ENCODE data around the gene UBAP2.
A peak's percentile ranks its signal among the peaks of the same experiment; 100 is the strongest.

The UBAP2 gene

GRCh38 chr9:34089311-34089710 lies 40.6 kb upstream of the UBAP2 start:
- no peak for DNase-seq (ENCODE audit: low spot score)
- ChIA-PET CTCF (no interaction called here), POLR2A (ENCODE audit: low non-redundant PET) (interaction anchor here (0.6 kb wide), 1 partner anchor 127 kb away, joined by 5 read pairs; no protein-coding TSS in a partner anchor)
- H3K27ac ChIP-seq = no peak overlapping the region
- TF ChIP-seq, protein P1, sequence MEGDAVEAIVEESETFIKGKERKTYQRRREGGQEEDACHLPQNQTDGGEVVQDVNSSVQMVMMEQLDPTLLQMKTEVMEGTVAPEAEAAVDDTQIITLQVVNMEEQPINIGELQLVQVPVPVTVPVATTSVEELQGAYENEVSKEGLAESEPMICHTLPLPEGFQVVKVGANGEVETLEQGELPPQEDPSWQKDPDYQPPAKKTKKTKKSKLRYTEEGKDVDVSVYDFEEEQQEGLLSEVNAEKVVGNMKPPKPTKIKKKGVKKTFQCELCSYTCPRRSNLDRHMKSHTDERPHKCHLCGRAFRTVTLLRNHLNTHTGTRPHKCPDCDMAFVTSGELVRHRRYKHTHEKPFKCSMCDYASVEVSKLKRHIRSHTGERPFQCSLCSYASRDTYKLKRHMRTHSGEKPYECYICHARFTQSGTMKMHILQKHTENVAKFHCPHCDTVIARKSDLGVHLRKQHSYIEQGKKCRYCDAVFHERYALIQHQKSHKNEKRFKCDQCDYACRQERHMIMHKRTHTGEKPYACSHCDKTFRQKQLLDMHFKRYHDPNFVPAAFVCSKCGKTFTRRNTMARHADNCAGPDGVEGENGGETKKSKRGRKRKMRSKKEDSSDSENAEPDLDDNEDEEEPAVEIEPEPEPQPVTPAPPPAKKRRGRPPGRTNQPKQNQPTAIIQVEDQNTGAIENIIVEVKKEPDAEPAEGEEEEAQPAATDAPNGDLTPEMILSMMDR (conservative IDR thresholded peaks at IDR 0.05; ENCODE audit: low read depth) = no peak

DNA sequence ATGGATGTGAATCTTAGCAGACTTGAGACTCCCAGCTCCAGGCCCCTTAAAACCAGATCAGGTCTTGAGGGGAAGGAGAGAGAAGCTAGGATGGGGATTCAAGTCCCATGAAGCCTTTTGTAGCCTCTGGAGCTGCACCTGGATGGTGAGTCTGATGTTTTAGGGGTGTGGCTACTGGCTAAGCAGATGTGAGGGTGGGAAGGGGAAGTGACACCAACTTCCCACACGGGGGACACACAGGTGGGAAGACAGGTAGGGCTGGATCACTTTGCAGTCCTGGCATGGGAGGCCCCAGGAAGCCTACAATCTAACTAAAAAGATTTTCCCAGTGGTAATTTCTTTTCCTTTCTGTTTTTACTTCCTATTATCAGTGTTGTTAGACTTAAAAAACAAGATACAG lies 38.7 kb upstream of the UBAP2 start:
- POLR2A ChIA-PET (ENCODE audit: low non-redundant PET) = no interaction called here
- TF ChIP-seq, protein P1 (conservative IDR thresholded peaks at IDR 0.05; ENCODE audit: low read depth) = no peak
- CTCF ChIA-PET = interaction anchor here (0.5 to 1.3 kb wide), 6 partner anchors 13 to 374 kb away, joined by 3 to 4 read pairs (median 3); partner anchors contain the start of gene DCAF12
- DNase-seq (ENCODE audit: low spot score) = no peak
- H3K27ac ChIP-seq = no peak overlapping the region

GRCh38 chr9:34086864-34087263 lies 38.2 kb upstream of the UBAP2 start:
- ChIA-PET POLR2A (ENCODE audit: low non-redundant PET) (no interaction called here), CTCF (interaction anchor here (0.5 to 1.3 kb wide), 4 partner anchors 39 to 374 kb away, joined by 3 read pairs; partner anchors contain the start of gene DCAF12)
- DNase-seq (ENCODE audit: low spot score) = no peak
- TF ChIP-seq, protein P1 (conservative IDR thresholded peaks at IDR 0.05; ENCODE audit: low read depth) = no peak
- H3K27ac ChIP-seq = no peak overlapping the region

- CTCF ChIA-PET = interaction anchor here (0.6 kb wide), 1 partner anchor 48 kb away, joined by 3 read pairs; no protein-coding TSS in a partner anchor
- peak overlapping the region; percentile 9; the same call in 1 of the 2 replicates for H3K27ac ChIP-seq
- POLR2A ChIA-PET (ENCODE audit: low non-redundant PET) = no interaction called here
- no peak for DNase-seq (ENCODE audit: low spot score)
- TF ChIP-seq, protein P1 (conservative IDR thresholded peaks at IDR 0.05; ENCODE audit: low read depth) = no peak
These were observed 37.2 kb upstream of the UBAP2 start for GRCh38 chr9:34085581-34086500.

GRCh38 chr9:34084562-34084961 lies 35.9 kb upstream of the UBAP2 start:
- no peak for DNase-seq (ENCODE audit: low spot score)
- CTCF ChIA-PET = interaction anchor here (0.6 kb wide), 3 partner anchors 116 to 803 kb away, joined by 3 to 4 read pairs (median 3); no protein-coding TSS in a partner anchor

GRCh38 chr9:34079181-34079580 lies 30.5 kb upstream of the UBAP2 start:
- ChIA-PET POLR2A (ENCODE audit: low non-redundant PET) (no interaction called here), CTCF (no interaction called here)
- TF ChIP-seq, protein P1 (conservative IDR thresholded peaks at IDR 0.05; ENCODE audit: low read depth) = no peak
- no peak overlapping the region for H3K27ac ChIP-seq
- peak; percentile 84 for DNase-seq (ENCODE audit: low spot score)

More at GRCh38 chr9:34084562-34084961, 35.9 kb upstream of the UBAP2 start:
- H3K27ac ChIP-seq = no peak overlapping the region
- TF ChIP-seq, protein P1 (conservative IDR thresholded peaks at IDR 0.05; ENCODE audit: low read depth) = no peak
- POLR2A ChIA-PET (ENCODE audit: low non-redundant PET) = no interaction called here

Measured in RWPE1 (cell line).